Measurements from ENCODE around the gene PHEX.

The PHEX gene

GRCh38 chrX:22124098-22124497 lies 92.0 kb downstream of the PHEX start:
- Histone ChIP-seq H3K4me1 (ENCODE audit: insufficient read depth, low read length) (no peaks in the 10 kb centered on the region), H4K20me1 (ENCODE audit: insufficient read depth, low read length) (no peaks in the 10 kb centered on the region), H3K9ac (ENCODE audit: low read depth, low read length) (no peak overlapping the region), H3K27ac (ENCODE audit: low read length) (no peak overlapping the region), H2AFZ (ENCODE audit: low read depth, low read length) (no peak overlapping the region), H3K27me3 (ENCODE audit: insufficient read depth, low read length, poor library complexity) (no peaks in the 10 kb centered on the region), H3K4me3 (ENCODE audit: low read depth in 1 of 2, low read length in 2 of 2) (no peak overlapping the region), H3K4me2 (ENCODE audit: insufficient read depth, low read length) (no peak overlapping the region), H3K9me3 (ENCODE audit: insufficient read depth, low read length, severe bottlenecking) (no peaks in the 10 kb centered on the region), H3K36me3 (ENCODE audit: insufficient read depth, low read length) (no peaks in the 10 kb centered on the region), H3K79me2 (ENCODE audit: insufficient read depth, low read length) (no peaks in the 10 kb centered on the region)
- no peak for TF ChIP-seq CTCF (IDR thresholded peaks at IDR 0.05; ENCODE audit: borderline replicate concordance, extremely low read depth, low read length, poor library complexity, severe bottlenecking)
- TF ChIP-seq EZH2 (IDR thresholded peaks at IDR 0.05; ENCODE audit: borderline replicate concordance, low read depth, low read length, severe bottlenecking), result no peak
- DNase-seq (no peak), ATAC-seq (ENCODE audit: insufficient read depth, low read depth) (no peak)

- Histone ChIP-seq H3K36me3 (ENCODE audit: insufficient read depth, low read length) (no peaks in the 10 kb centered on the region), H4K20me1 (ENCODE audit: insufficient read depth, low read length) (no peaks in the 10 kb centered on the region), H2AFZ (ENCODE audit: low read depth, low read length) (no peak overlapping the region), H3K79me2 (ENCODE audit: insufficient read depth, low read length) (no peaks in the 10 kb centered on the region), H3K9ac (ENCODE audit: low read depth, low read length) (no peak overlapping the region), H3K4me3 (ENCODE audit: low read depth in 1 of 2, low read length in 2 of 2) (no peak overlapping the region), H3K9me3 (ENCODE audit: insufficient read depth, low read length, severe bottlenecking) (no peaks in the 10 kb centered on the region), H3K27me3 (ENCODE audit: insufficient read depth, low read length, poor library complexity) (no peaks in the 10 kb centered on the region), H3K4me1 (ENCODE audit: insufficient read depth, low read length) (no peaks in the 10 kb centered on the region), H3K4me2 (ENCODE audit: insufficient read depth, low read length) (no peak overlapping the region), H3K27ac (ENCODE audit: low read length) (no peak overlapping the region)
- no peak for ATAC-seq (ENCODE audit: insufficient read depth, low read depth)
- DNase-seq, result no peak
- TF ChIP-seq EZH2 (IDR thresholded peaks at IDR 0.05; ENCODE audit: borderline replicate concordance, low read depth, low read length, severe bottlenecking) (no peak), CTCF (IDR thresholded peaks at IDR 0.05; ENCODE audit: borderline replicate concordance, extremely low read depth, low read length, poor library complexity, severe bottlenecking) (no peak)
Measured at GRCh38 chrX:22125481-22125880, 93.4 kb downstream of the PHEX start.

GRCh38 chrX:22126327-22126726 lies 94.2 kb downstream of the PHEX start:
- Histone ChIP-seq H3K4me3 (ENCODE audit: low read depth in 1 of 2, low read length in 2 of 2) (no peak overlapping the region), H3K79me2 (ENCODE audit: insufficient read depth, low read length) (no peaks in the 10 kb centered on the region), H3K4me2 (ENCODE audit: insufficient read depth, low read length) (no peak overlapping the region), H3K4me1 (ENCODE audit: insufficient read depth, low read length) (no peaks in the 10 kb centered on the region), H4K20me1 (ENCODE audit: insufficient read depth, low read length) (no peaks in the 10 kb centered on the region), H3K9ac (ENCODE audit: low read depth, low read length) (no peak overlapping the region), H3K9me3 (ENCODE audit: insufficient read depth, low read length, severe bottlenecking) (no peaks in the 10 kb centered on the region), H3K27ac (ENCODE audit: low read length) (no peak overlapping the region), H3K36me3 (ENCODE audit: insufficient read depth, low read length) (no peaks in the 10 kb centered on the region), H2AFZ (ENCODE audit: low read depth, low read length) (no peak overlapping the region), H3K27me3 (ENCODE audit: insufficient read depth, low read length, poor library complexity) (no peaks in the 10 kb centered on the region)
- no peak for TF ChIP-seq EZH2 (IDR thresholded peaks at IDR 0.05; ENCODE audit: borderline replicate concordance, low read depth, low read length, severe bottlenecking)
- TF ChIP-seq CTCF (IDR thresholded peaks at IDR 0.05; ENCODE audit: borderline replicate concordance, extremely low read depth, low read length, poor library complexity, severe bottlenecking), result no peak
- DNase-seq, result no peak
- no peak for ATAC-seq (ENCODE audit: insufficient read depth, low read depth)

GRCh38 chrX:22128961-22129360 lies 96.8 kb downstream of the PHEX start:
- TF ChIP-seq EZH2 (IDR thresholded peaks at IDR 0.05; ENCODE audit: borderline replicate concordance, low read depth, low read length, severe bottlenecking) (no peak), CTCF (IDR thresholded peaks at IDR 0.05; ENCODE audit: borderline replicate concordance, extremely low read depth, low read length, poor library complexity, severe bottlenecking) (no peak)
- Histone ChIP-seq H3K79me2 (ENCODE audit: insufficient read depth, low read length) (no peaks in the 10 kb centered on the region), H3K4me1 (ENCODE audit: insufficient read depth, low read length) (no peaks in the 10 kb centered on the region), H3K36me3 (ENCODE audit: insufficient read depth, low read length) (no peaks in the 10 kb centered on the region), H3K9ac (ENCODE audit: low read depth, low read length) (no peak overlapping the region), H2AFZ (ENCODE audit: low read depth, low read length) (no peak overlapping the region), H3K4me3 (ENCODE audit: low read depth in 1 of 2, low read length in 2 of 2) (no peak overlapping the region), H3K4me2 (ENCODE audit: insufficient read depth, low read length) (no peak overlapping the region), H4K20me1 (ENCODE audit: insufficient read depth, low read length) (no peaks in the 10 kb centered on the region), H3K9me3 (ENCODE audit: insufficient read depth, low read length, severe bottlenecking) (no peaks in the 10 kb centered on the region), H3K27ac (ENCODE audit: low read length) (no peak overlapping the region), H3K27me3 (ENCODE audit: insufficient read depth, low read length, poor library complexity) (no peaks in the 10 kb centered on the region)
- DNase-seq, result no peak
- ATAC-seq (ENCODE audit: insufficient read depth, low read depth), result no peak
